Measurements from ENCODE around the gene SVBP.
A peak's percentile ranks its signal among the peaks of the same experiment; 100 is the strongest.

The SVBP gene

DNA sequence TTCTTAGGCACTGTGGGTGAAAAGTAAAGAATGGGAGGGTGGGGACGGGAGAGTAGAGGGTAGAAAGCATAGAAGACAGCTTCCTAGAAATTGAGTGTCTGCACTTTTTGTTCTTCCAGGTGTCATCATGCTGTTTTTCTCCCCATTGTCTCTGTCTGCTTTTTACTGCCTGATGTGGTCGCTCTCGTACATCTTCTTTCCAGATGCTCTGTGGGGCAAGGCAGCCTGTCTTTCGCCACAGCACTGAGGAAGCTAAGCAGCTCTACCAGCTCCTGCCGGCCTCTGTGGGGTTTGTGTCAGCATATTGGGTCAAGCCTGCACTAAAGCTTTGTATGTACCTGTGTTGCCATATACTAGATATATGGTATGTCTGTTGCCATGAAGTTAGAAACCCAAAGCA lies 19.2 kb downstream of the SVBP start:
- DNase-seq: no peak

DNA sequence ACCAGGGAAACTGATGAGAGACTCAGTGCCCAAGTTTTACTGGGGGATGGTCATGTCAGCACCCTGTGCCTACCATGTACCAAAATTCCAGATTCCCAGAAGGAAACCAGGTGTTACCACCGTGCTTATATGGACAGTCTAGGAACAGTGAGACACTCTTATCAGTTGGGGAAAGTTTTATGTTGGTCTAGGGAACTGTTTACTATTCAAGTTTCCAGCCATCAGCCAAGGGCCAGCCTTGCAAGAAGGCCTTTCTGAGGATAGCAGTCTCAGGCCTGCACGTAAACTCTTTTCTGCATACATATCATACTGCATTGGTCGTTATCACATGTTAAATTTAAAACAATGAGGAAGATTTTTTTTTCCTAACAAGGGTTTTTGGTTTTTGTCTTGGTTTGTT lies 19.8 kb downstream of the SVBP start:
- DNase-seq: no peak

DNA sequence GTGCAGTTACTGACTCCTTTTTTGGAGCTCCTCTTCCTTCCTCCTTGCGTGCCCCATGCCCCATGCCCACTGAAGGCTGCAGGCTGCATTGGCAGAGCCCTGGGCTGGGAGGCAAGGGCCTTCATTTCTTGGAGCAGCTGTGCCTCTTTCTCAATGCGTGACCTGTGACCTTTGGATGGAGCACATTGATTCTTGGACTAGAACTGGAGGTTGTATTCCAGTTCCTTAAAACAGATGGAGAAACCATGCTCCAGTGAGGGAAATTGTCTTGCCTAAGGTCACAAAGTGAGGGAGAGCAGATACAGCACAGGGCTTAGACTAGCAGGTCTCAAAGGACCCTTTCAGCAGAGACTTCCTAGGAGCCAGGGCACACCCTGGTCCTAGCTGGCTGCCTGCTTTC lies 23.4 kb downstream of the SVBP start:
- no peak for DNase-seq

DNA sequence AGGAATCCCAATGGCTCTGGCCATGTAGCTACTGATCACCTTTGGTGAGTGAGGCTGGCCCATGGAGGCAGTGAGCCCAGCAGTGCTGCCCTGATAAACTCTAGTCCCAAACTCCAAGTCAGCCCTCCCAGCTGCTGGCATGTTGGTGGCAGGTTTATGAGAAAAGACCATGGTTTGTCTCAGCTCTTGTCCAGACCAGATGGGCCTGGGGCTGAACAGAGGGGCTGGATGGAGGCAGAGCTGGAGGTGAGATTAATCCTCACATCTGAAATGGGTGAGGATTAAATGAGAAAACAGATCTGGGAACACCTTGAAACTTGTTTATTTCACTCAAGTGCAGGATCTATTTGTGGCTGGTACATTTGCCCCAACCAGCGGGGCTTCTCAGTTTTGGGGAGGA lies 29.2 kb downstream of the SVBP start:
- DNase-seq: no peak

DNA sequence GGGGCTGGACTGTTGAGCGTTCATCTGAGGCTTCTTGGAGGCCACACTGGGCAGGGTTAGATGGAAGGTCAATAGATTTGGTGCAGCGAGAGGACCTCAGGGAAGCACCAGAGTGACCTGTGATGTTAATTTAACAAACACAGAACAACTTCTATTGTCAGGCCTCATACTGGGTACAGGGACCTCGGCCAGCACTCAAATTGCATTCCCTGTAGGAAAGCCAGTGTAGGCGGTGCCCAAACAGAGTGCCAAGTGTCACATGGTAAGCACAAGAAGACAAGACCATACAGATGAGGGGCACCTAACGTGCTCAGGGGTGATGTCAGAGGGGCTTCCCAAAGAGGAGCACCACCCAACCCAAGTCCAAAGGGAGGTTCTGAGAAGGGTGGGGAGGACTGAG lies 31.1 kb downstream of the SVBP start:
- DNase-seq: no peak

DNA sequence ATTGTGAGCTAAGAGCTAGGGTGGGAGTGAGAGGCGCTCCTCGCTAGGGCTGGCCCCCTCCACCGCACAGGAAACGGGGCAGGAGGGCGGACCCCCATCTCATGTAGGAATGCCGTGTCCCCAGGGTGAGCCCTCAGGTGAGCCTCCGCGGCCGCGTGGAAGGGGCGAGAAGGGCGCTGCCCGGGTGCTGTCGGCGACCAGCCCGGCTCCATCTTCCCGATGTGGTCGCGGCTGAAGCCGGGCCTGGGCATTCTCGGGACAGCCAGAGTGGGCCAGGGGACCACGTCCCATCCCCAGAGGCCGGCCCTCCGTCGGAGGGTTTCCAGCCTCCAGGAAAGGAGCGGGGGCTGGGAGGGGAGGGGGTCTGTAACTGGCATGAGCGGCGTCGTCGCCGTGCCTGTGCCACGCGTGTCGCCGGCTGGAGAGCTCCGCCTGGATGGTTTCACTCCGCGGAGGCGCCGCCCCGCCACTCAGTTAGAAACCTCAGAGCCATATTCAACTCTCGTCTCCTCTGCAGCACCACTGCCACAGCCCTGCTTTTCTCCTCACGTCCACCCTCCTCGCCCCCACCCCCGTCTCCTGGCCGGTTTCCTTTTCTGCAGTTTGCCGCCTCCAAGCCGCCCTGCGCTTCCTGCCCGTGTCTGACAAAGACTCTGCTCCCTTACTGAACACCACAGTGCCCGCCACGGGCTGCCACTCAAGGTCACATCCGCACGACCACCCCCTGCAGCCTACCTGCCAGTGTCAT lies 32.1 kb downstream of the SVBP start, which contains the start of gene TMEM269:
Gene TMEM269 (plus strand): TSS at position 46 of the 748 bp plus-strand sequence. CDS start 4,903 bp downstream, outside the sequence.
- DNase-seq: no peak

DNA sequence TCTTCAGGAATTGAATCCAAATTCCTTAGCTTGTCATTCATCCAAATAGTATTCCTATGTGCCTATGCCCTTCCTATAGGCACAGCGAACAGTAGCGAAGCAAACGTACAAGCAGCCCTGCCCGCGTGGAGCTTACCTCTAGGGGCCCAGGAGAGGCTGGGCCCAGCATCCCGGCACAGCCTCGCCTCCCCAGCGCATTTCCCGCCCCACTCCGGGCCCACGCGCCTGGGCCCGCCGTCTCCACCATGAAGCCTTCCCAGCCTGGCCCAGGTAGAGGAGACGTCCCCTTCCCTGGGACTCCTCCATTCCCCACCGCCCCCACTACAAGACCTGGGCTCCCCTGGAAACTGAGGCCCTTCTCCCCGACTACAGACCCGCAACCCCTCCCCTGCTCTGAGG lies 32.7 kb downstream of the SVBP start:
- no peak for DNase-seq

DNA sequence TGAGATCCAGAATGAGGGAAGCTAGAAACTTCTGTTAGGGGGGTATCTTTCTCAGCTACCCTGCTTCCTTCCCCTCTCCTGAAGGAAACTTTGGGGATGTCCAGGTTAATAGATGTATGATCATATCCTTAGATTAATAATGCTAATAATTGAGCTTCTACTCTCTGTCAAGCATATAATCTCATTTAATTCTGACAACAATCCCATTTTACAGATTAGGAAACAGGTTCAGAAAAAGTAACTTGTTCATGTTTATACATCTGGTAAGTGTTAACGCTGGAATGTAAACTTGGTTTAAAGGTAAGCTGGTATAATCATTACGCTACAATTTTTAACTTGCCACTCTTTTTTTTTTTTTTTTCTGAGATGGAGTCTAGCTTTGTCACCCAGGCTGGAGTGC lies 34.1 kb downstream of the SVBP start:
- no peak for DNase-seq

DNA sequence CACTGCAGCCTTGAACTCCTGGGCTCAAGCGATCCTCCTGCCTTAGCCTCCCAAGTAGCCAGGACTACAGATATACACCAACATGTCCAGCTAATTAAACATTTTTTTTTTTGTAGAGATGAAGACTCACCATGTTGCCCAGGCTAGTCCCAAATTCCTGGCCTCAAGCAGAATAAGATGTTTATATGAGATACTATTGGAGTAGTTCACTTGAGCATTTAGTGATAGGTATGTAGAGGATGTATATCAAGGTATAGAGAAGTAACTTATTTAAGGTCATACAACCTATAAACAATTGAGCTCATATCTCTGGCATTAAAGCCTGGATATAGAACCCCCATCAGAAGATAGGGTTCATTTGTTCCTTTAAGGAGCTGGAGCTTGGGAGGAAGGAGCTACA lies 37.0 kb downstream of the SVBP start:
- DNase-seq: no peak

DNA sequence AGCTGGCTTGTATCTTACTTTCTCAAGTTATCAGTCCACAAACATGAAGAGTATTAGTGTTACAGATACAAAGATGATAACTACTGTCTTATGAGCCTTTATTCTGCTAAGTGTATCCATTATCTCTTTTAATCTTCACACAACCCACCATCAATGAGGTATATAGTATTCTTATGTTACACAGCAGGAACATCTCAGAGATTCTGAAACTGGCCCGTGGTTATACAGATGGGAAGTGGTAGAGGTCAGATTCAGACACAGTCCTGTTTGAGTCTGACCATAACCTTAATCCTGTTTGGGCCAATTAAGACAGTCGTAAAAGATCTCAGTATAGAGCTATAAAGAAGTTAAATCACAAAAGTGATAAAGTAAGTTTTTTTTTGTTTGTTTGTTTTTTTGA lies 37.5 kb downstream of the SVBP start:
- no peak for DNase-seq

DNA sequence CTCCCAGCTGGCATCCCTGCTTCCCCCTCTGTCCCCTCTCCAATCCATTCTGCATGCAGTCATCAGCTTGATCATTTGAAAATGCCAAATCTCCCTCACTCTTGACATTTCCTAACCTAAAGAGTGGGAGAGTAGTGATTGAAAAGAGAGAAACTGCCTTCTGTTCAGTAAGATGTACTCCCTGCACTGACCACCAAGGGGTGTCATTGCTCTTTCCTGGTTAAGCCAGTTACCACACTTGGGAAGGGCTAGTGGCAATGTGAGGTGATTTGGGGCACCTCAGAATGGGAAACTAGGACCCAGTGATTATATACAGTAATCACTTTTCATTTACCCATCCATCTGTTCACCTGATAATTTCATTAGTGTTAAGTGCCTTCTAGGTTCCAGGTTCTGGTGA lies 39.3 kb downstream of the SVBP start:
- peak; percentile 52 for DNase-seq

DNA sequence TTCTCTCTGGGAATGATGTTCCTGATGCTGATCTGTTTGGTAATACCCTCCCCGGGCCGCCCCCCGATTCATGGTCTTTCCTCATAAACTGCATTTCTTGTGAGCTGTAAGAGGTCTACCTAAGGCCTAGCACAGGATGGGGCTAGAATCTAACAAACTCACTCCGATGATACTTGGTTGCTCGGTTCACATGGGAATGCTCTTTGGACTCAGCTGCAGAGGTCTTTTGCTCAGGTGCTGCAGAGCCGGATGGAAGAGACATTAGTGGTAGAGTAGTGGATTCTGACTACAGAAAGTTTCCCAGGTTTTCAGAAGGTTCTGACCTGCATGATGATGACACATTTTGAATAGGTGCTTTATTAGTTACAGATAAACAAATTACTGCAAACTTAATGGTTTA lies 40.7 kb downstream of the SVBP start:
- no peak for DNase-seq

DNA sequence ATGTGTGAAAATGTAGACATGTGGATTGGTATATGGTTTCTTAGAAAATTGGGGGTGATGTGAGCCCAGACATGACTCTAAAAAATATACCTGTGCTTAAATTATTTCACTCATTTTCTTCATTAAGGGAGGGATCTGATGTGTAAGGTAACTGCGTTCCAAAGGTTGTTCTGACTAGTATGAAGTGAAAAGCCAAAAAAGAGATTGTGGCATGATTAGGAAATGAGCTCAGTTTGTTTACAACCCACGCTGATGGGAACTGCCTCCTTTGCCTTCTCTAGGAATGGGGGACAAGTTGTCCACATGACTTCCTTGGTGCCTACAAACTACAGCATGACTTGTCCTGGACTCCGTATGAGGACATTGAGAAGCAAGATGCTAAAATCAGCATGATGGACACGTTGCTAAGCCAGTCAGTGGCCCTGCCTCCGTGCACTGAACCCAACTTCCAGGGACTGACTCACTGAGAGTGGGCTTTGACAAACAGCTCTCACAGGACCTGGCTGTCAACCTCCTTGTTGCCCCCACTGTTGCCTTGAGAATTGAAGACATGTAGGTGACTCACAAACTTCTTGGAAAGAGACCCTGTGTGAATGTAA lies 42.2 kb downstream of the SVBP start:
- DNase-seq: peak; percentile 60

DNA sequence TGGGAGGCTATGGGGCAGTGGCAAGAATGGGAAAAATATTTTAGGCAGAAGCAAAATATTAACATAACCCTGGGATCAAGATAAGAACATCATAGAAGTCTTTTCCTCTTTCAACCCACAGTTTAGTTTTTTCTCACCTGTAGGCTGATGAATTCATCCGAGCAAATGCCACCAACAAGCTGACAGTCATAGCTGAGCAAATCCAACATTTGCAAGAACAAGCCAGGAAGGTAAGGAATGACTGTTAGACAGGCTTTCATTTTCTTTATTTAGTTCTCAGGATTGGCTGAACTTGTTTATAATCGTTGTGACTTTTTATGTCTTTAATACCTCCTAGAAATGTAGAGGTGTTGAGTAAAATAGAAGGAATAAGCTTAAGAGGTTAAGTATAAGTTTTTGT lies 43.8 kb downstream of the SVBP start:
- DNase-seq: no peak

DNA sequence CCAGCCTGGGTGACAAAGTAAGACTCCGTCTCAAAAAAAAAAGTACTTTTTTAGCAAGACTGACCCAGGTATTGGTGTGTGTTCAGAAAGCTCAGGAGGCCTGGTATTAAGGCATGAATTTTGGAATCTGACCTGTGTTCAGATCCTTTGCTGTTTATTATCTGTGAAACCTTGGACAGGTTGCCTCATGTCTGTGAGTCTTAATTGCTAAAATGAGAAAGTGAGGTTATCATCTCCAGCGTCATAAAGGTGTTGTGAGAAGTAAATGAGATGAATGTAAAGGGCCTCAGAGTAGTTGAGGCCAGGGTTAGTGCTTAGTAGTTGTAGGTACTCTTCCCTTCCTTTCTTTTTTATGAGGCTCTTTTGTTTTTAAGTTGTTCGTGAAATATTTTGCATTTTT lies 47.4 kb downstream of the SVBP start:
- DNase-seq: no peak

DNA sequence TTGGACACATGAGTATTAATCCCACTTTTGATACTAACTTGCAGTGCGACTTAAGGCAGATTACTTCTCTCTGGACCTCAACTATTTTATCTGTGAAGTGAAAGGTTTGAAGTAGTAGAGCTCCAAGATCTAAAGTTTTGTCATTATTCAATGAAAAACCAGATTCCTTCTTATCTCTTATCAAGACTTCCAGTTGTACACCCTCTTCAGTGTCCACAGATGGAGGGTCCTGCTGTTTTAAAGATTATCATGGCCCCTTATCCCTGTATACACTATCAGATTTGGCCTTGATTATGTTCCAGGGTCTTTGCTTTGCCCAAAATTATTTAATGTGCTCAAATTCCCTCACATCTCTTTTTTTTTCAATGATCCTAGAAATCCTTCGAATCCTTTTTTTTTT lies 49.0 kb downstream of the SVBP start:
- no peak for DNase-seq

DNA sequence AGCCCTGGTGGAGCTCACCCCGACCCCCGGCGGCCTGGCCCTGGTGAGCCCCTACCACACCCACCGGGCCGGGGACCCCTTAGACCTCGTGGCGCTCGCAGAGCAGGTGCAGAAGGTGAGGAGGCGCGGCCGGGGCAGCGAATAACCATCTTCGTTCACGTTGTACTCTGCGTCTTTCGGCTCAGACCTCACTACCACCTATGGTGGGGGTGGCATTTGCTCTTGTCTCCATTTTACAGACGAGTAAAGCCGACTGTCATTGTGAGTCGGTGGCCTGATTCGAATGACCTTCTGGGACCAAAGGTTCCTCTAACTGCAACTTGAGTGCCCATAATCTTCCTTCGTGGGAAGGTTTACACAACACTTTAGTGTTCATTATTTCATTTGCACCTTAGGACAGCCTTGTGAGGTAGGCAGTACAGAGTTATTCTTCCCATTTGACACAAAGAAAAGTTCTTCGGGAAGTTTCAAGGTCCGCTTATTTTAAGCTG lies 49.6 kb downstream of the SVBP start:
- peak; percentile 35 for DNase-seq

DNA sequence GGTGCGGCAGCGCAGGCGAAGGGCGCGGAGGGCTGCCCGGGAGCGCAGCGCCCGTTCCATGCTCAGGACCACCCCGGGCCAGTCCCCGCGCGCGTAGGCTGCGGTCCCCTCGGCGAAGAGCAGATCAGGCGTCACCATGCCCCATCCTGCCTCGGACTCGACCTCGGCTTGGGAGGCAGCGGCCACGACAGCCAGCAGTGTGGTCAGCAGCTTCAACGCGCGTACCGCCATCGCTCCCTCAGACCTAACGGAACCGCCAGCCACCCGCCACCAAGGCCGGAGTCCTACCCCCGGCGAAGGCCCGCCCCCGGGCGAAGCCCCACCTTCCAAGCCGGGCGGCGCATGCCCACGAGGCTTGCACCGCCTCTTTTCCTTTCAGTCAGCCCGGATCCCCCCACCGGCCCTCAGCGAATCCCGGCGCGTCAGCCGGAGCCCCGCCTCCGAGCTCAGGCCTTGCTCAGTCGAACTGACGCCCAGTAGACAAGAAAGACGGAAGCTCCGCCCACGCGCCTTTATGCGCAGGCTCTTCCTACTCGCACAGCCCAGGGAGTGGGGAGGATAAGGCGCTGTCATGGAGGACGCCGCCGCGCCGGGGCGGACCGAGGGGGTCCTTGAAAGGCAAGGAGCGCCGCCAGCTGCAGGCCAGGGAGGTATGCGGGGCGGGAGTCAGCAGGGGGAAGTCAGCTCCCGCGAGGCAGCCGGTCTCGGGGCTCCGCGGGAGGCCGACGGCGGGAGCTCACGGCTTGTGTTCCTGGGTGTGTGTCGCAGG lies 50.3 kb downstream of the SVBP start, which contains the start of the genes C1orf50 and P3H1:
Gene C1orf50 (plus strand): TSS at position 509 of the 769 bp plus-strand sequence. CDS start 63 bp downstream, at position 572.
Gene P3H1 (minus strand): TSS at position 288 of the 769 bp plus-strand sequence. CDS start 57 bp downstream, at position 231.
- peak; percentile 100 for DNase-seq

DNA sequence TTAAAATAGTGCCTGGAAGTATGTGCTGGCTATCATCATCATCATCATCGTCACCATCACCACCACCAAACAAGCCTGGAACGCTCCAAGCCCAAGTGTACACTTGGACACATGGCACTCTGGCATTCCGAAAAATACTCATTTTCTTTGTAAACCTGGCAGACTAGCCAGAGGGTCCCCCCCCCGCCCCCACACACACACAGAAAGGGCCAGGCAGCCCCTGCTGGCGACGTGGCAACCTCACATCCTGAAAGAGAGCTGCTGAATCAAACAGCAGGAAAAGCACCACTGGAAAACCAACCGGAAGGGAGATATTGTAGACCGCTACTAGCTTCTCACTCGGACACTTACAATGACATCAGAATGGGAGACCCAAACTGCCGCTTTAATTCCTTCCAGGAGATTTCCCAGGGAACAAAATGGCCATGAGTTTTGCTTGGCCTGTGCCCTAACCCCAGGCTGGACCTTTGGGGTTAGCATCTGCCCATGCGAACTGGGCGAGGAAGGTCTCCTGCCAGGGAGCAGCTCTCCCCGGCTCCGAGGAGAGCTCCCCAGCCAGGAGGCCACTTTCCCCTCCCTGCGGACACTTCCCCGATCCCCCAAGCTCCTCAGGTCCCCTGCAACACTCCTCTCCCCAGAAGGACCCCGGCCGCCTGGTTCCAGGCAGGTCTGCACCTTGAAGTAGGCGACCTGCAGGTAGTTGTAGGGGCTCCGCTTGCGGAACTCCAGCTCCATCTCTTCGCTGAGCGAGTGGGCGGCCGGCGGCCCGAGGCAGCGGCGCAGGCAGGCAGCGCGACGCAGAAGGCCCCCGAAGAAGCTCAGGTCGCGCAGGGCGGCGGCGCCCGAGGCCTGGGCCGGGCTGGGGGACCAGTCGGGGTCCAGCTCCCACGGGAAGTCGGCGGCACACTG lies 51.1 kb downstream of the SVBP start:
- peak; percentile 48 for DNase-seq

DNA sequence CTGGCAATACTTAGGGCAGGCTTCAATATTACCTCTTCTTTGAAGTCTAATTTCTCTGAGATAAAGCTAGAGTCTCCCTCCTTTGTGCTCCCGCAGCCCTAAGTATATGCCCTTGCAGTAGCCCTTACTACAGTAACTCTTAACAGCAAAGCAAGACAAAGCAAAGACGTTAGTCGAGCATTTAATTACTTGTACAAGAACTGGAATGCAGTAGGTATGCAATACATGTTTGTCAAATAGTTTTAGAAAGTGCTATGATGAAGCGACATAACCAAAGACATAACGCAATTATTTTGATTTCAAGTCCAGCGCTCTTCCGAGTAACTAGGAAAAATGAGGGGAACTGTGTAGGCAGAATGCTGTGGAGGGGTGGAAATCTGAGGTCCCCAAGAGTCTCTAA lies 51.9 kb downstream of the SVBP start:
- no peak for DNase-seq

DNA sequence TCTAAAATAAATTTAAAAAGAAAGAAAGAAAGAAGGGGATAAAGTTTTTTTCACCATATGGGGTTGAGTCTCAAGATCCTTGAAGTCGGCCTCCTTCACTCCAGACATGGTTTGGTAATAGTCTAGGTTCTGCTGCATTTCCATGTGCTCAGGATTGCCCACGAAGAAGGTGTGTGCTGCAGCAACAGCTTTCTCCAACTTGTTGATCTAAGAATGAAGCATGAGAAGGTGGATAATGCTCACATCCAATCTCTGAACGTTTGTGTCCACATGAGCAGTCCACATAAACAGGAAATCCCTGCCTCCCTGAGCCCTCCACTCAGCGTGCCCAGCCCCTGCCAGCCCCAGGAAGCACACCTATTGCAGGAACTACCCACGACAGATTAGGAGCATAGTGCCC lies 54.9 kb downstream of the SVBP start:
- no peak for DNase-seq

DNA sequence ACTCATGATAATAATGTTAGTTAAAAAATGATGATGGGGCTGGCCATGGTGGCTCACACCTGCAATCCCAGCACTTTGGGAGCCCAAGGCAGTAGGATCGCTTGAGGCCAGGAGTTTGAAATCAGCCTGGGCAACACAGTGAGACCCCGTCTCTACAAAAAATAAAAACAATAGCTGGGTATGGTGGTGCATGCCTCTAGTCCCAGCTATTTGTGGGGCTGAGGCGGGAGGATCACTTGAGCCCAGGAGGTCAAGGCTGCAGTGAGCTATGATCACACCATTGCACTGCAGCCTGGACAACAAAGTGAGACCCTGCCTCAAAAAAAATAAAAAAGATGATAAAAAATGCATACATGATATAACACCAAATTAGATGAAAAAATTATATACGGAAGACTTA lies 55.6 kb downstream of the SVBP start:
- DNase-seq: no peak

DNA sequence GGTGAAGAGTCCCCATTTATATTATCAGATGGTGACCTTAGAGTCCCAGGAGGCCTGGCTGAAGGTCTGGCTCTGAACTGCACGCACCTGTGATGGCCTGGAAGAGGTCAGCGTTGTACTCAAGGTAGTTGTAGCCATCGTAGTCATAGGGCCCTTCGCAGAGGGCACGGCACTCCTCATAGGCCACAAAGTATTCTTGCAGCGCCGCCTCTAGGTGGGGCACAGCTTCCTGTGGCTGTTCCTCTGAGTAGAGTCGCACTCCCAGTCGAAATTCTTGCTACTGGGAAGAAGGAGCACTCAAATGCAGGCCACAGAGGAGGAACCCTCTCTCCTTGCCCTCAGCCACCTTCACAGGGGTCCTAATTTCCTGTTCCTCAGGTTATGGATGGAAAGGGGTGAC lies 58.1 kb downstream of the SVBP start:
- no peak for DNase-seq
